ENCODE data around the gene ATP1B4. TPM values are rescaled to one million over a fixed set of nuclear protein-coding genes. Genes with fewer than 3 reads are reported as not detected.
"Not testable (repeated sequence)": the region's sequence is repeated elsewhere in the genome, so short reads cannot be mapped to it uniquely, and the experiment has no call there.

ATP1B4 gene
- total RNA-seq, 4 donors from 2014 or later, result not detected

GRCh38 chrX:120331116-120331515 is 30.8 kb upstream of the ATP1B4 start:
- no peak for DNase-seq
- H3K4me3 ChIP-seq, result no peak overlapping the region
- H3K27ac ChIP-seq, result no peak overlapping the region
- no peaks in the 10 kb centered on the region for H3K36me3 ChIP-seq
- TF ChIP-seq POLR2A (IDR thresholded peaks at IDR 0.05), result no peak
- TF ChIP-seq, protein P1, sequence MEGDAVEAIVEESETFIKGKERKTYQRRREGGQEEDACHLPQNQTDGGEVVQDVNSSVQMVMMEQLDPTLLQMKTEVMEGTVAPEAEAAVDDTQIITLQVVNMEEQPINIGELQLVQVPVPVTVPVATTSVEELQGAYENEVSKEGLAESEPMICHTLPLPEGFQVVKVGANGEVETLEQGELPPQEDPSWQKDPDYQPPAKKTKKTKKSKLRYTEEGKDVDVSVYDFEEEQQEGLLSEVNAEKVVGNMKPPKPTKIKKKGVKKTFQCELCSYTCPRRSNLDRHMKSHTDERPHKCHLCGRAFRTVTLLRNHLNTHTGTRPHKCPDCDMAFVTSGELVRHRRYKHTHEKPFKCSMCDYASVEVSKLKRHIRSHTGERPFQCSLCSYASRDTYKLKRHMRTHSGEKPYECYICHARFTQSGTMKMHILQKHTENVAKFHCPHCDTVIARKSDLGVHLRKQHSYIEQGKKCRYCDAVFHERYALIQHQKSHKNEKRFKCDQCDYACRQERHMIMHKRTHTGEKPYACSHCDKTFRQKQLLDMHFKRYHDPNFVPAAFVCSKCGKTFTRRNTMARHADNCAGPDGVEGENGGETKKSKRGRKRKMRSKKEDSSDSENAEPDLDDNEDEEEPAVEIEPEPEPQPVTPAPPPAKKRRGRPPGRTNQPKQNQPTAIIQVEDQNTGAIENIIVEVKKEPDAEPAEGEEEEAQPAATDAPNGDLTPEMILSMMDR (IDR thresholded peaks at IDR 0.05), result no peak
- no peaks in the 10 kb centered on the region for H3K9me3 ChIP-seq
- no peaks in the 10 kb centered on the region for H3K27me3 ChIP-seq
- no peaks in the 10 kb centered on the region for H3K4me1 ChIP-seq

- no peak for DNase-seq
- Histone ChIP-seq H3K27ac (no peak overlapping the region), H3K4me3 (no peak overlapping the region), H3K4me1 (no peaks in the 10 kb centered on the region), H3K36me3 (no peaks in the 10 kb centered on the region), H3K9me3 (peaks cover 0 to 6% (median 2%) of the 10 kb centered on the region in 4 donors), H3K27me3 (no peaks in the 10 kb centered on the region)
- no peak for TF ChIP-seq POLR2A (IDR thresholded peaks at IDR 0.05)
- TF ChIP-seq, protein P1 (IDR thresholded peaks at IDR 0.05), result no peak
These were observed 29.5 kb upstream of the ATP1B4 start for GRCh38 chrX:120332394-120332793.

GRCh38 chrX:120334151-120334550 is 27.7 kb upstream of the ATP1B4 start:
- Histone ChIP-seq H3K27me3 (no peaks in the 10 kb centered on the region), H3K27ac (no peak overlapping the region), H3K4me3 (no peak overlapping the region), H3K36me3 (no peaks in the 10 kb centered on the region), H3K4me1 (no peaks in the 10 kb centered on the region), H3K9me3 (peaks cover 0 to 6% (median 2%) of the 10 kb centered on the region in 4 donors)
- no peak for TF ChIP-seq POLR2A (IDR thresholded peaks at IDR 0.05)
- TF ChIP-seq, protein P1 (IDR thresholded peaks at IDR 0.05), result no peak
- DNase-seq, result no peak

DNA sequence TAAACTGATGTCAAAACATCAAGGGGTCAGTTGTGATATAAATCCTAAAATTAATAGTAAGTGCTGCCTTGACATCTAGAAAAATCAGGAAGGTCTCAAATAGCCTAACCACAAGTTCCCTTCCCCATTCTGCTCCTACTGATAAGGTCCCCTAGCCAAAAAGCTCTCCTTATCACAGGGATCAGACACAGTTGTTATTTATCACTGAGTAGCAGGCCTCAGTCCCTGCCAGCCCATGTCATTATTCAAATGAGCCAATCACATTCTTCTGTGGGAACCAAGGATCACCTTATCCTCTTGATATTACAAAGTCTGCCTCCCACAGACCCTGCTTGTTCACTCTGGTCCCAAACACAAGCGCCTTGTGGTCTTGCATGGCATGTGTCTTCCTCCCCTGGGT is 27.3 kb upstream of the ATP1B4 start:
- Histone ChIP-seq H3K27me3 (no peaks in the 10 kb centered on the region), H3K4me1 (no peaks in the 10 kb centered on the region), H3K36me3 (no peaks in the 10 kb centered on the region), H3K27ac (no peak overlapping the region), H3K9me3 (peaks cover 0 to 6% (median 2%) of the 10 kb centered on the region in 4 donors), H3K4me3 (no peak overlapping the region)
- DNase-seq, result no peak
- TF ChIP-seq POLR2A (IDR thresholded peaks at IDR 0.05), result no peak
- TF ChIP-seq, protein P1 (IDR thresholded peaks at IDR 0.05), result no peak

GRCh38 chrX:120335289-120335688 is 26.6 kb upstream of the ATP1B4 start:
- H3K36me3 ChIP-seq, result no peaks in the 10 kb centered on the region
- H3K9me3 ChIP-seq, result peaks cover 0 to 6% (median 2%) of the 10 kb centered on the region in 4 donors
- no peak overlapping the region for H3K4me3 ChIP-seq
- H3K4me1 ChIP-seq, result no peaks in the 10 kb centered on the region
- H3K27ac ChIP-seq, result no peak overlapping the region
- H3K27me3 ChIP-seq, result no peaks in the 10 kb centered on the region
- TF ChIP-seq, protein P1 (IDR thresholded peaks at IDR 0.05), result no peak
- TF ChIP-seq POLR2A (IDR thresholded peaks at IDR 0.05), result no peak
- no peak for DNase-seq

DNA sequence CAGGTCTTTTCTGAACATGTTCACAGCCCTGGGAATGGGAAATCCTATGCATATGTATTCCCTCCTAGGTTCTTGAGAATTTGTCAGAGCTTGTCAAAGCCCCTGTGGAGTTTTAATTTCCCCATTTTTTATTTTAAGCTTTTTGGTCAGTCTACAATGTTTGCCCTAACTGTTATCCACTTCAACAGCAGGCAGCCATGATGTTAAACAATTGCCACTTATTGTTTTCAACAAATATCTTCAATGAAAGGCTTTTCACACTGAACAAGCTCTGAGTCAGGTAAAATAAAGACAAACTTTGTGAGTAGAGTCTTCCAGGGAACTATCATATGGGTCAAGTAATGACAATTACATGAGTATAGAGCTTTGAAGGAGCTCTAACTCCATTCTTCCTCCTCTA is 25.0 kb upstream of the ATP1B4 start:
- H3K27me3 ChIP-seq, result no peaks in the 10 kb centered on the region
- H3K9me3 ChIP-seq, result peaks cover 0 to 6% (median 2%) of the 10 kb centered on the region in 4 donors
- no peak overlapping the region for H3K27ac ChIP-seq
- no peaks in the 10 kb centered on the region for H3K4me1 ChIP-seq
- no peak for TF ChIP-seq POLR2A (IDR thresholded peaks at IDR 0.05)
- TF ChIP-seq, protein P1 (IDR thresholded peaks at IDR 0.05), result no peak
- no peak overlapping the region for H3K4me3 ChIP-seq
- no peaks in the 10 kb centered on the region for H3K36me3 ChIP-seq
- DNase-seq, result no peak

GRCh38 chrX:120344566-120344965 is 17.3 kb upstream of the ATP1B4 start:
- not testable (repeated sequence) for H3K27me3 ChIP-seq, H3K4me1 ChIP-seq, H3K9me3 ChIP-seq, H3K4me3 ChIP-seq, DNase-seq, H3K27ac ChIP-seq, H3K36me3 ChIP-seq

All from Peyer's patch (tissue), 4 donors.